ENCODE measurements around the gene HYDIN. TPM values are rescaled to one million over a fixed set of nuclear protein-coding genes. Genes with fewer than 3 reads are reported as not detected.
"Not testable (repeated sequence)": the region's sequence is repeated elsewhere in the genome, so short reads cannot be mapped to it uniquely, and the experiment has no call there.

Gene HYDIN
- total and polyA plus RNA-seq, 12 donors: 0.26 to 5.1 (median 1.6) TPM

- intact Hi-C loops (cut with DNase I); H3K36me3 ChIP-seq (replicated peaks in 1 of 2); H3K4me1 ChIP-seq (replicated peaks in 1 of 2); DNase-seq; H3K27ac ChIP-seq; H3K27me3 ChIP-seq; H3K4me3 ChIP-seq; H3K9me3 ChIP-seq (replicated peaks in 1 of 3): not testable (repeated sequence)
- WGBS, 4 donors: 59 to 75% (median 68%) methylated on average over 5 of the region's 5 CpGs
Observed at GRCh38 chr16:70864698-70865097, 365.8 kb downstream of the HYDIN start.

DNA sequence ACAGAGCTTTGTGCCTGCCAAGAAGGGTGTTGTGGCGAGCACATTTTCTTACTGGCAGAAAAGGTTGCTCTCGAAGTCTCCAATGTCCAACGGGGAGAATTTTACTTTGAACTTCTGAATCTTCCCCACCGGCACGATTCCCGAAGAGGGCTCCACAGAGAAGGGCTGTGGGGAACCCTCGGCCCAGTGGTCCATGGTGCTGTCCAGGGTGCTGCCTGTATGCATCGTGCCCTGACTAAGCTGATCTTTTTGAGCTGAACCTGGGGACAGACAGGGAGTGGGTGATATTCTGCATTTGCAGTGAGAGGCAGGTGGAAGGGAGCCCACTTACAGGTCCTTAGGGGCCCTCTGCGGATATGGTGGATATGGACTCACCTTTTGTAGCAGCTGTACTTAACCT, 368.5 kb downstream of the HYDIN start:
- intact Hi-C loops (cut with DNase I); H3K27ac ChIP-seq; H3K36me3 ChIP-seq (replicated peaks in 1 of 2); H3K9me3 ChIP-seq (replicated peaks in 1 of 3); H3K4me1 ChIP-seq (replicated peaks in 1 of 2); DNase-seq; H3K27me3 ChIP-seq; H3K4me3 ChIP-seq: not testable (repeated sequence)
- WGBS, 4 donors: 12 to 44% (median 35%) methylated on average over 5 to 7 of the region's 9 CpGs

DNA sequence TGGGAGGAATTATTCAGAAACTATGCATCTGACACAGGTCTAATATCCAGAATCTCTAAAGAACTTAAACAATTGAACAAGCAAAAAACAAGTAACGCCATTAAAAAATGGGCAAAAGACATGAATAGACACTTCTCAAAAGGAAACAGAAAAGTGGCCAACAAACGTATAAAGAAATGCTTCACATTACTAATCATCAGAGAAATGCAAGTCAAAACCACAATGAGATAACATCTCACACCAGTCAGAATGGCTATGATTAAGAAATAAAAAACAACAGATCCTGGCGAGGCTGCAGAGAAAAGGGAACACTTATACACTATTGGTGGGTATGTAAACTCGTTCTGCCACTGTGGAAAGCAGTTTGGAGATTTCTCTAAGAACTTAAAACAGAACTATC, 379.2 kb downstream of the HYDIN start:
- DNase-seq; H3K27ac ChIP-seq; H3K9me3 ChIP-seq (replicated peaks in 1 of 3); intact Hi-C loops (cut with DNase I); H3K27me3 ChIP-seq; H3K36me3 ChIP-seq (replicated peaks in 1 of 2); H3K4me3 ChIP-seq; H3K4me1 ChIP-seq (replicated peaks in 1 of 2): not testable (repeated sequence)
- WGBS, 4 donors: 48 to 64% (median 54%) methylated on average over 4 of the region's 4 CpGs

- 65 to 100% (median 79%) methylated on average over 1 to 3 of the region's 4 CpGs; no CpG with 5 or more reads in 1 of the 4 donors for WGBS, 4 donors
- H3K27me3 ChIP-seq; H3K36me3 ChIP-seq (replicated peaks in 1 of 2); H3K27ac ChIP-seq; DNase-seq; intact Hi-C loops (cut with DNase I); H3K4me1 ChIP-seq (replicated peaks in 1 of 2); H3K9me3 ChIP-seq (replicated peaks in 1 of 3); H3K4me3 ChIP-seq: not testable (repeated sequence)
Observed at GRCh38 chr16:70823498-70824118, 406.9 kb downstream of the HYDIN start.

GRCh38 chr16:70822734-70823133, 407.8 kb downstream of the HYDIN start:
- 40 to 67% methylated on average over 1 of the region's 2 CpGs; no CpG with 5 or more reads in 2 of the 4 donors for WGBS, 4 donors

DNA sequence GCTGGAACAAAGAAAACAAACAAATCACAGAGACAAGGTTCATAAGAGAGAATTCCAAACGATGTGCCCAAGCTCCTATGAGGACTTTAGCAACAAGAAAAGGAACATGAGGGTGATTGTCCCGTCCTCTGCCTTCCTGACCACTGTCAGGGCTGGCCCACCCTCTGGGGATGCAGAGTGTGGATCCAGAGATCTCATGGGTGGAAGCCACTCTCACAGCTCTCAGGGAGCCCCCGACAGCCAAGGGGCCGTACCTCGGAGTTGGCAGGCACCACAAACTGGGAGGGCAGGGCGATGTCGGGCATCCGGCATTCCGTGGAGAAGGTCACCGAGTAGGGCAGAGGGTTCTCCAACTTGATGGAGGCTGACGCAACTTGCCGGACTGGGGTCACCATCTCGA, 412.4 kb downstream of the HYDIN start:
- DNase-seq; H3K36me3 ChIP-seq (replicated peaks in 1 of 2); H3K27ac ChIP-seq; H3K27me3 ChIP-seq; H3K4me1 ChIP-seq (replicated peaks in 1 of 2); H3K9me3 ChIP-seq (replicated peaks in 1 of 3); intact Hi-C loops (cut with DNase I); H3K4me3 ChIP-seq: not testable (repeated sequence)
- 25 to 75% (median 72%) methylated on average over 2 to 9 of the region's 13 CpGs for WGBS, 4 donors

More at GRCh38 chr16:70822734-70823133, 407.8 kb downstream of the HYDIN start:
- H3K9me3 ChIP-seq (replicated peaks in 1 of 3); H3K27me3 ChIP-seq; H3K36me3 ChIP-seq (replicated peaks in 1 of 2); intact Hi-C loops (cut with DNase I); DNase-seq; H3K4me3 ChIP-seq; H3K4me1 ChIP-seq (replicated peaks in 1 of 2); H3K27ac ChIP-seq: not testable (repeated sequence)

DNA sequence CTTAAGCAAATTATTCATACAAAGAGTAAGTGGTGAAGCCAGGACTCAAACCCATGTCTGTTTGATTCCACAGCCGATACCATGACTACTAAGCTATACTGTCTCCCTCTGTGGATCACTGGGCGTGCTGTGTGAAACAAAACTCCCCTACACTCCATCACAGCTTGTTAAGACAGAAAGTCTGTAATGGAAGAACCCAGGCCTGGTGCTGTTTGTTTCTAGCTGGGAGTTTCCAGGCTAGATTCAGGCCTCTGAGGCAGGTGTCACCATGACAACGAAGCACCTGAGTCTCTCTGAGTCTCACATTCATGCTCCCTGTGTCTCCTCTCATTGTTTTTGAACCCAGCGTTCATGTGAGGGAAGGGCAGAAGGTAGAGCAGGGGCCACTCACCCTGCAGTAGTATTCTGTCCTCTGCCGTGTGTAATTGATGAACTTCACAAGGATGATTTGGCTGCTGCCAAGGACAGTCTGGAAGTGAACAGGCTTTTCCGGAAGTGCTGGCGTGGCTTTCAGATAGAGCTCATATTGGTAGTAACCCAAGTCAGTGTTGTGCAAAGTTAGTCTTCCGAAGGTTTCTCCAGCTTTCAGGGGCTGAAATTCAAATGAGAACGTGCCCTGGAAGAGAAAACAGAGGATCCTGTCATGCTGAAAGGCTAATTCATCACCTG, 421.0 kb downstream of the HYDIN start:
- Histone ChIP-seq H3K4me1 (replicated peaks in 1 of 2) (no peaks in the 10 kb centered on the region), H3K27me3 (peaks cover 10% of the 10 kb centered on the region), H3K27ac (no peak overlapping the region), H3K36me3 (replicated peaks in 1 of 2) (no peaks in the 10 kb centered on the region), H3K4me3 (no peak overlapping the region), H3K9me3 (replicated peaks in 1 of 3) (no peaks in the 10 kb centered on the region)
- 46 to 63% (median 54%) methylated on average over 9 of the region's 9 CpGs for WGBS, 4 donors
- intact Hi-C loops (cut with DNase I): no loop called here
- peak in 4 of 7 donors; percentile 33 to 65 (median 47) for DNase-seq
- TF ChIP-seq POLR2A (IDR thresholded peaks at IDR 0.05) (no peak), CTCF (IDR thresholded peaks at IDR 0.05) (no peak)

All from adrenal gland (tissue), 12 donors.